GM19035 (cell line): ENCODE data around the gene PCSK6.

Source experiments
- ATAC-seq: cut with Tn5 transposase; IDR thresholded peaks from one replicate; pipeline ENCODE4 v1.9.1; 2021; ENCODE audit not compliant: unreplicated experiment

The PCSK6 gene

GRCh38 chr15:101448336-101448735 lies 41.2 kb downstream of the PCSK6 start:
- no peak for ATAC-seq

GRCh38 chr15:101447561-101448071 lies 41.9 kb downstream of the PCSK6 start:
- no peak for ATAC-seq

GRCh38 chr15:101447168-101447533 lies 42.4 kb downstream of the PCSK6 start:
- no peak for ATAC-seq

- no peak for ATAC-seq
Observed at GRCh38 chr15:101446518-101447167, 42.9 kb downstream of the PCSK6 start.

GRCh38 chr15:101445562-101446517 lies 43.7 kb downstream of the PCSK6 start:
- ATAC-seq = no peak

GRCh38 chr15:101444807-101445508 lies 44.5 kb downstream of the PCSK6 start:
- no peak for ATAC-seq

- ATAC-seq = no peak
Observed at GRCh38 chr15:101444015-101444414, 45.5 kb downstream of the PCSK6 start.

GRCh38 chr15:101442272-101442671 lies 47.2 kb downstream of the PCSK6 start:
- ATAC-seq = no peak

- ATAC-seq = no peak
Observed at GRCh38 chr15:101441696-101442095, 47.8 kb downstream of the PCSK6 start.

GRCh38 chr15:101440846-101441590 lies 48.5 kb downstream of the PCSK6 start:
- no peak for ATAC-seq

- no peak for ATAC-seq
Observed at GRCh38 chr15:101439920-101440319, 49.6 kb downstream of the PCSK6 start.

GRCh38 chr15:101439285-101439919 lies 50.1 kb downstream of the PCSK6 start:
- ATAC-seq = no peak

GRCh38 chr15:101438482-101439284 lies 50.8 kb downstream of the PCSK6 start:
- no peak for ATAC-seq

- no peak for ATAC-seq
Observed at GRCh38 chr15:101437618-101438481, 51.7 kb downstream of the PCSK6 start.

GRCh38 chr15:101437209-101437608 lies 52.3 kb downstream of the PCSK6 start:
- no peak for ATAC-seq

- ATAC-seq = no peak
Observed at GRCh38 chr15:101436526-101436925, 53.0 kb downstream of the PCSK6 start.

- ATAC-seq = no peak
Observed at GRCh38 chr15:101435761-101436160, 53.7 kb downstream of the PCSK6 start.
